ENCODE data around the gene HSPA12B.
"Not testable (repeated sequence)": the region's sequence is repeated elsewhere in the genome, so short reads cannot be mapped to it uniquely, and the experiment has no call there.

HSPA12B gene

GRCh38 chr20:3784216-3784853 is 51.9 kb downstream of the HSPA12B start:
- DNase-seq (ENCODE audit: low read depth in 2 of 3, low spot score in 1 of 3) = no peak

- DNase-seq (ENCODE audit: low read depth in 2 of 3, low spot score in 1 of 3) = no peak
Measured at GRCh38 chr20:3784863-3785239, 52.4 kb downstream of the HSPA12B start.

- DNase-seq (ENCODE audit: low read depth in 2 of 3, low spot score in 1 of 3) = no peak
Measured at GRCh38 chr20:3785240-3786125, 53.0 kb downstream of the HSPA12B start.

- no peak for DNase-seq (ENCODE audit: low read depth in 2 of 3, low spot score in 1 of 3)
Measured at GRCh38 chr20:3786126-3786484, 53.6 kb downstream of the HSPA12B start.

- peak; percentile 79 to 91 (median 89) for DNase-seq (ENCODE audit: low read depth in 2 of 3, low spot score in 1 of 3)
Measured at GRCh38 chr20:3786665-3787323, 54.3 kb downstream of the HSPA12B start, which contains the start of gene CENPB. CENPB (minus strand) TSS chr20:3786740; CDS start chr20:3786483, 257 bp downstream.

GRCh38 chr20:3787324-3788014 is 55.0 kb downstream of the HSPA12B start:
- DNase-seq (ENCODE audit: low read depth in 2 of 3, low spot score in 1 of 3) = no peak

GRCh38 chr20:3788685-3789155 is 56.2 kb downstream of the HSPA12B start:
- no peak for DNase-seq (ENCODE audit: low read depth in 2 of 3, low spot score in 1 of 3)

- not testable (repeated sequence) for DNase-seq (ENCODE audit: low read depth in 2 of 3, low spot score in 1 of 3)
Measured at GRCh38 chr20:3789201-3789600, 56.7 kb downstream of the HSPA12B start.

GRCh38 chr20:3794168-3794567 is 61.7 kb downstream of the HSPA12B start:
- DNase-seq (ENCODE audit: low read depth in 2 of 3, low spot score in 1 of 3) = not testable (repeated sequence)

- no peak for DNase-seq (ENCODE audit: low read depth in 2 of 3, low spot score in 1 of 3)
Measured at GRCh38 chr20:3794701-3795420, 62.4 kb downstream of the HSPA12B start.

GRCh38 chr20:3795511-3796468 is 63.3 kb downstream of the HSPA12B start, which contains the start of gene CDC25B:
CDC25B (plus strand) TSS chr20:3796310; CDS start chr20:3796532, 222 bp downstream.
- DNase-seq (ENCODE audit: low read depth in 2 of 3, low spot score in 1 of 3) = peak; percentile 83 to 91 (median 86)

- no peak for DNase-seq (ENCODE audit: low read depth in 2 of 3, low spot score in 1 of 3)
Measured at GRCh38 chr20:3796477-3797225, 64.2 kb downstream of the HSPA12B start.

GRCh38 chr20:3797226-3797545 is 64.7 kb downstream of the HSPA12B start:
- DNase-seq (ENCODE audit: low read depth in 2 of 3, low spot score in 1 of 3) = no peak

GRCh38 chr20:3797592-3798372 is 65.3 kb downstream of the HSPA12B start:
- no peak for DNase-seq (ENCODE audit: low read depth in 2 of 3, low spot score in 1 of 3)

- no peak for DNase-seq (ENCODE audit: low read depth in 2 of 3, low spot score in 1 of 3)
Measured at GRCh38 chr20:3798373-3798768, 65.9 kb downstream of the HSPA12B start.

GRCh38 chr20:3798908-3799248 is 66.4 kb downstream of the HSPA12B start:
- no peak for DNase-seq (ENCODE audit: low read depth in 2 of 3, low spot score in 1 of 3)

GRCh38 chr20:3800256-3800877 is 67.9 kb downstream of the HSPA12B start:
- DNase-seq (ENCODE audit: low read depth in 2 of 3, low spot score in 1 of 3) = no peak

GRCh38 chr20:3800878-3801260 is 68.4 kb downstream of the HSPA12B start:
- no peak for DNase-seq (ENCODE audit: low read depth in 2 of 3, low spot score in 1 of 3)
